Common myeloid progenitor, CD34-positive (primary cell): ENCODE measurements around the gene CACYBP.
"Not testable (repeated sequence)": the region's sequence is repeated elsewhere in the genome, so short reads cannot be mapped to it uniquely, and the experiment has no call there.

Source experiments
- CTCF ChIA-PET: fragments of 350-600 bp; sonication (Branson Sonifier 250); formaldehyde crosslinking; loops from one replicate; lab custom pipeline; 2021; ENCODE audit warnings: antibody characterized with exemption; lab: Charles Lee
- POLR2A ChIA-PET: fragments of 350-600 bp; sonication (Branson Sonifier 250); formaldehyde crosslinking; loops from one replicate; lab custom pipeline; 2021; ENCODE audit warnings: antibody characterized with exemption; lab: Charles Lee
- DNase-seq, 3 donors: peaks; one replicate each; pipeline versions ENCODE4 v3.0.0 to v3.0.0-alpha.2; 2013
- H3K27ac ChIP-seq, 2 experiments: 1 replicate in 1 of 2; 2 replicates in 1 of 2; pipeline ENCODE4 v1.7.0; 2013; ENCODE audit warnings: inconsistent platforms in 2 of 2, low read length in 2 of 2, mild to moderate bottlenecking in 2 of 2, low read depth in 1 of 2, moderate library complexity in 1 of 2; ENCODE audit not compliant: severe bottlenecking in 2 of 2, insufficient read depth in 1 of 2, poor library complexity in 1 of 2
- H3K27me3 ChIP-seq, 5 experiments: replicated peaks in 2 of 5; 1 replicate in 3 of 5; 2 replicates in 2 of 5; pipeline versions ENCODE4 v1.6.1 to v1.7.0; 2013; ENCODE audit warnings: low read length in 4 of 5, mild to moderate bottlenecking in 2 of 5, moderate library complexity in 2 of 5, inconsistent platforms in 1 of 5; ENCODE audit not compliant: insufficient read depth in 5 of 5, control insufficient read depth in 4 of 5
- H3K36me3 ChIP-seq, 4 experiments: 1 replicate in 2 of 4; 2 replicates in 2 of 4; pipeline versions ENCODE4 v1.6.1 to v1.7.0; 2013; ENCODE audit warnings: low read length in 3 of 4, control low read depth in 1 of 4, mild to moderate bottlenecking in 1 of 4; ENCODE audit not compliant: control insufficient read depth in 4 of 4, insufficient read depth in 4 of 4
- H3K4me1 ChIP-seq, 4 experiments: 1 replicate in 3 of 4; 2 replicates in 1 of 4; pipeline versions ENCODE4 v1.6.1 to v1.7.1; 2013; ENCODE audit warnings: low read length in 3 of 4, mild to moderate bottlenecking in 3 of 4, control low read depth in 1 of 4, inconsistent platforms in 1 of 4, moderate library complexity in 1 of 4; ENCODE audit not compliant: control insufficient read depth in 4 of 4, insufficient read depth in 4 of 4; ENCODE audit errors: control extremely low read depth in 1 of 4
- H3K4me3 ChIP-seq, 7 experiments: 1 replicate in 4 of 7; 2 replicates in 3 of 7; pipeline versions ENCODE4 v1.5.1 to v1.7.0; 2013; ENCODE audit warnings: mild to moderate bottlenecking in 7 of 7, low read length in 6 of 7, moderate library complexity in 6 of 7, inconsistent platforms in 2 of 7, low read depth in 2 of 7, control low read depth in 1 of 7; ENCODE audit not compliant: insufficient read depth in 4 of 7, control insufficient read depth in 1 of 7; ENCODE audit errors: extremely low read depth in 1 of 7
- H3K9me3 ChIP-seq, 5 experiments: 1 replicate in 4 of 5; 2 replicates in 1 of 5; pipeline versions ENCODE4 v1.6.1 to v1.7.1; 2013; ENCODE audit warnings: low read length in 4 of 5, mild to moderate bottlenecking in 2 of 5, inconsistent platforms in 1 of 5, low read depth in 1 of 5, moderate library complexity in 1 of 5; ENCODE audit not compliant: control insufficient read depth in 4 of 5, insufficient read depth in 2 of 5; ENCODE audit errors: control extremely low read depth in 1 of 5
- WGBS: methylation state at CpG from one replicate; pipeline ENCODE4 v1.1.5; 2013; ENCODE audit not compliant: insufficient coverage; 5-methylcytosine and 5-hydroxymethylcytosine counted together

Gene CACYBP

DNA sequence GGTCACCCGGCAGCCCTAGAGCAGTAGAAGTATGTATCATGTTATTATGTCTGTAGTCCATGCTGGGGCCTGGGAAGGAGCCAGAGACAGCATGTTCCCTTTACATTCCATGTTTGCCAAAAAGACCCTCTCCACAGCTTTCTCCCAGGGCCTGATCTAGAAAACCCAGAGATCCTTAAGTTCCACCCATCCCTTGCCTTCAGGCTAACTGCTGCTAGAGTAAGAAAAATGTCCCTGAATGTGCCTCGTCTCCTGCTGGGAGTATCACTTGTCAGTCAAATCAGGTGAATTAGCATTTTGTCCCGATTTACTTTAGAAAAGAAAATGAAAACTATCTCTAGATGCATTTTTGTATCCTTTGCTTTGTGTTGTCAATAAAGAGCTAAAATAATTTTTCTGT is 36.7 kb downstream of the CACYBP start:
- WGBS, result 86% methylated on average over 2 of the region's 3 CpGs
- CTCF ChIA-PET, result interaction anchor here (1.1 to 1.5 kb wide), 2 partner anchors 84 to 89 kb away, joined by 3 read pairs; no protein-coding TSS in a partner anchor

DNA sequence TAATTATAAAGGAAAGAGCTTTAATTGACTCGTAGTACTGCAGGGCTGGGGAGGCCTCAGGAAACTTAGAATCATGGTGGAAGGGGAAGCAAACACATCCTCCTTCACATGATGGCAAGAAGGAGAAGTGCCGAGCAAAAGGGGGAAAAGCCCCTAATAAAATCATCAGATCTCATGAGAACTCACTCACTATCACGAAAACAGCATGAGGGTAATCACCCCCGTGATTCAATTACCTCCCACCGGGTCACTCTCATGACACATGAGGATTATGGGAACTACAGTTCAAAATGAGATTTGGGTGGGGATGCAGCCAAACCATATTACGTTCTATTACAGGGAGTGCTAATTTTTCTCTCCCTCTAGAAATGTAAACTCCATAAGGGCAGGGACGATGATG is 37.7 kb downstream of the CACYBP start:
- POLR2A ChIA-PET, result no interaction called here
- no peaks in the 10 kb centered on the region for H3K4me1 ChIP-seq
- 93% methylated on average over 2 of the region's 7 CpGs for WGBS

More for the DNA sequence above, 36.7 kb downstream of the CACYBP start:
- DNase-seq, result no peak
- Histone ChIP-seq H3K9me3 (no peaks in the 10 kb centered on the region), H3K27ac (no peak overlapping the region), H3K27me3 (no peaks in the 10 kb centered on the region), H3K4me1 (no peaks in the 10 kb centered on the region), H3K36me3 (no peaks in the 10 kb centered on the region), H3K4me3 (no peak overlapping the region)
- POLR2A ChIA-PET, result no interaction called here

DNA sequence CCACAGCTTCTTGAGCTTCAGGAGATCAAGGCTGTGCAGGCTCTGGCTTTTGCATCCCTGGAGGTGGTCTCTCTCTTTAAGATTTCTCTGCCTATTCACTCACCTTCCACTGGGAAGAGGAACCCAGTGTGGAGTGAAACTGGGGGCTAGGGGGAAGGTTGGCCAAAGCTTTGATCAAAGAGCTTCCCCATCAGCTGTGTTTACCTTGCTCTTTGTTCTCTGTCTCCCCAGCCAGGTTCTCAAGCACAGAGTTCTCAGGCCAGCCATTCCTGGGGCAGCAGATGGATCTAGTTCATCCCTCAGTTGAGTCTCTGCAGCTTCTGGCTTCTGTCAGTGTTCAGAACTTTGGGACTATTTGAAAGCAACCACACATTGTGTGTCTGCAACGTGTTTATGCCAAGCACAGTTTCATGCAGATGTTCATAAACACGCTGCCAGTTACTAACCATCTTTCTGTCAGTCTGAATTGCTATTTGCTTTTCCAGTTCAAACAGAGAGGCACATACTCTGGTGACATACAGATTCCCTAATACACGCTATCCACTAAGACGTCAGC is 40.7 kb downstream of the CACYBP start:
- H3K27me3 ChIP-seq, result no peaks in the 10 kb centered on the region
- H3K4me3 ChIP-seq, result no peak overlapping the region
- ChIA-PET CTCF (interaction anchor here (0.6 to 2.4 kb wide), 4 partner anchors 9 to 812 kb away, joined by 3 to 9 read pairs (median 4); no protein-coding TSS in a partner anchor), POLR2A (no interaction called here)
- 90% methylated on average over 4 of the region's 4 CpGs for WGBS
- no peak for DNase-seq
- H3K27ac ChIP-seq, result no peak overlapping the region
- no peaks in the 10 kb centered on the region for H3K9me3 ChIP-seq
- H3K36me3 ChIP-seq, result no peaks in the 10 kb centered on the region
- H3K4me1 ChIP-seq, result no peaks in the 10 kb centered on the region

More for the DNA sequence above, 37.7 kb downstream of the CACYBP start:
- H3K9me3 ChIP-seq, result no peaks in the 10 kb centered on the region
- no peak overlapping the region for H3K27ac ChIP-seq
- CTCF ChIA-PET, result interaction anchor here (1.5 kb wide), 1 partner anchor 88 kb away, joined by 3 read pairs; no protein-coding TSS in a partner anchor
- H3K4me3 ChIP-seq, result no peak overlapping the region
- H3K36me3 ChIP-seq, result no peaks in the 10 kb centered on the region
- DNase-seq, result no peak
- H3K27me3 ChIP-seq, result no peaks in the 10 kb centered on the region

DNA sequence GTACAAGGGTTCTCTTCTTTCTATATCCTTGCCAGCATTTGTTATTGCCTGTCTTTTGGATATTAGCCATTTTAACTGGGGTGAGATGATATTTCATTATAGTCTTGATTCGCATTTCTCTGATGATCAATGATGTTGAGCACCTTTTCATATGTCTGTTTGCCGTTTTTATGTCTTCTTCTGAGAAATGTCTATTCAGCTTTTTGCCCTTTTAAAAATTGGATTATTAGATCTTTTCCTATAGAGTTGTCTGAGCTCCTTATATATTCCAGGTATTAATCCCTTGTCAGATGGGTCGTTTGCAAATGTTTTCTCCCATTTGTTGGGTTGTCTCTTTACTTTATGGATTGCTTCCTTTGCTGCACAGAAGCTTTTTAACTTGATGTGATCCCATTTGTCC is 42.9 kb downstream of the CACYBP start:
- ChIA-PET POLR2A (no interaction called here), CTCF (no interaction called here)
- H3K9me3 ChIP-seq, result no peaks in the 10 kb centered on the region
- H3K27ac ChIP-seq, result no peak overlapping the region
- H3K36me3 ChIP-seq, result no peaks in the 10 kb centered on the region
- DNase-seq, result no peak
- WGBS, result 100% methylated on average over 1 of the region's 3 CpGs
- H3K27me3 ChIP-seq, result no peaks in the 10 kb centered on the region
- no peaks in the 10 kb centered on the region for H3K4me1 ChIP-seq
- no peak overlapping the region for H3K4me3 ChIP-seq

DNA sequence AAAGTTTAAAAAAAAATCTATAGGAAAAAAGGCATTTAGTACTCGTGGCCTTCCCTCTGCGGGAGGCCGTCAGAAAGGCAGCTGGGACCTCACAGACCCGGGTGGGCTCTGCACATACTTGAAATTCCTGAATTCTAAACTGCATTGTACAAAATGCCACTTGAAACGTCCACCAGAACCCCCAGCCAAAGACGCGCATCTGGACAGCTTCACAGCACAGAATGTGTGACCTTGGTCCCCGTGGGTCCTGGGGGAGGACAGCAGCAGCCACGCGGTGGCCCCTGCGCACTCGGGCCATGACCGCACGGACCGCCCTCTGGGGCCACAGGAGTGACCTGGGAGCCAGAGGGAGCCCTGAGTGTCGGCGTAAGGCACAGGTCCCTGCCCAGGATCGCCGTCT is 44.1 kb downstream of the CACYBP start:
- Histone ChIP-seq H3K9me3 (no peaks in the 10 kb centered on the region), H3K4me3 (no peak overlapping the region), H3K27me3 (no peaks in the 10 kb centered on the region), H3K36me3 (no peaks in the 10 kb centered on the region), H3K27ac (no peak overlapping the region), H3K4me1 (no peaks in the 10 kb centered on the region)
- POLR2A ChIA-PET, result no interaction called here
- 91% methylated on average over 15 of the region's 19 CpGs for WGBS
- no peak for DNase-seq
- CTCF ChIA-PET, result no interaction called here

DNA sequence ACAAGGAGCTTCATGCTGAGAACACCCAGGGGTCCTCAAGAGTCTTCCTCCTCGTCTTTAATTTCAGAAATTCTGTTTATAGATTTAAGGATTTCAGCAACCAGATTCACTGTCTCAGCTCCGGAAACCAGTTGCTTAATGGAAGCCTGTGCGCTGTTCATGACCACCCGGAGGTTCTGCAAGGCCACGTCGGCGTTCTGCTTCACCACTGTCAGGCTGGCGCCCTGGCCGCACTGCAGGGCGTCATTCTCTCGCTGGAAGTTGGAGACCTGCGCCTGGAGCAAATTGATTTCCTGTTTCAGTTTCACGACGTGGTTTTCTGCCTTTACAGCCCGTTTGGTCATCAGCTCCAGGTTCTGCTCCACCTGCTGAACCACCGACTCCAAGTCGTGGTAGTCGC is 44.8 kb downstream of the CACYBP start:
- DNase-seq, H3K27ac ChIP-seq, H3K27me3 ChIP-seq, H3K36me3 ChIP-seq, H3K9me3 ChIP-seq, H3K4me3 ChIP-seq, H3K4me1 ChIP-seq, POLR2A ChIA-PET, CTCF ChIA-PET: not testable (repeated sequence)
- WGBS, result 93% methylated on average over 18 of the region's 18 CpGs

DNA sequence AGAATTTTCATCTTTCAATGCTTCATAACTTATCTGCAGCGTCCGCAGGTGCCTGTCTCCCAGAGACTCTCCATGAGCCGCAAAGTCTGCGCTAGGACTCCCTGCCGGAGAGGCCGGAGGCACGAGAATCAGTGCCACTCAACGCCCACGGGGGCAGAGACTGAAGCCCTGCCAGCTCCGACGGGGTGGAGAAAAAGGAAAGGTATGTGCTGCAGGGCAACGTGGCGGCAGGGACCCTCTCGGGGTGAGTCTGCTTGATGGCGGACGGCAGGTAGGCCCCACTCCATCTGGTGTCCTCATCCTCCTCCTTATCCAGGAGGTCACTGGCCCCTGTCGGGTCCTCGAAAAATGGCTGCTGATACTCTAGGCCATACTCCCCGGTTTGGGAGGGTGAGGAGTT is 45.4 kb downstream of the CACYBP start:
- no peak overlapping the region for H3K27ac ChIP-seq
- H3K27me3 ChIP-seq, result no peaks in the 10 kb centered on the region
- no peaks in the 10 kb centered on the region for H3K4me1 ChIP-seq
- no peaks in the 10 kb centered on the region for H3K36me3 ChIP-seq
- no peaks in the 10 kb centered on the region for H3K9me3 ChIP-seq
- POLR2A ChIA-PET, result no interaction called here
- 99% methylated on average over 16 of the region's 19 CpGs for WGBS
- H3K4me3 ChIP-seq, result no peak overlapping the region
- CTCF ChIA-PET, result no interaction called here
- no peak for DNase-seq
